Epidermal melanocyte (primary cell): ENCODE data around the gene NAT10.

Experiments used
- DNase-seq: peaks from one replicate; pipeline ENCODE4 v3.0.0; 2011; ENCODE audit warnings: low spot score; ENCODE audit not compliant: insufficient read length

The NAT10 gene

GRCh38 chr11:34188181-34188580, 82.8 kb downstream of the NAT10 start:
- no peak for DNase-seq

DNA sequence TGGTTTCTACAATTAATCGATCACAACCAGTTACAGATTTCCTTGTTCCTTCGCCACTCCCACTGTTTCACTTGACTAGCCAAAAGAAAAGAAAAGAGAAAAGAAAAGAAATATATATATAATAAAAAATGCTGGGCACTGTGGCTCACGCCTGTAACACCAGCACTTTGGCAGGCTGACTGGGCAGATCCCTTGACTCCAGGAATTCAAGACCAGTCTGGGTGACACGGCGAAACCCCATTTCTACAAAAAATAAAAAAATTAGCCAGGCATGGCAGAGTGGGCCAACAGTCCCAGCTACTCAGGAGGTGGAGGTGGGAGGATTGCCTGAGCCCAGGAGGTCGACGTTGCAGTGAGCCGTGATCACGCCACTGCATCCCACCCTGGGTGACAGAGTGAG, 83.8 kb downstream of the NAT10 start:
- DNase-seq, result no peak

DNA sequence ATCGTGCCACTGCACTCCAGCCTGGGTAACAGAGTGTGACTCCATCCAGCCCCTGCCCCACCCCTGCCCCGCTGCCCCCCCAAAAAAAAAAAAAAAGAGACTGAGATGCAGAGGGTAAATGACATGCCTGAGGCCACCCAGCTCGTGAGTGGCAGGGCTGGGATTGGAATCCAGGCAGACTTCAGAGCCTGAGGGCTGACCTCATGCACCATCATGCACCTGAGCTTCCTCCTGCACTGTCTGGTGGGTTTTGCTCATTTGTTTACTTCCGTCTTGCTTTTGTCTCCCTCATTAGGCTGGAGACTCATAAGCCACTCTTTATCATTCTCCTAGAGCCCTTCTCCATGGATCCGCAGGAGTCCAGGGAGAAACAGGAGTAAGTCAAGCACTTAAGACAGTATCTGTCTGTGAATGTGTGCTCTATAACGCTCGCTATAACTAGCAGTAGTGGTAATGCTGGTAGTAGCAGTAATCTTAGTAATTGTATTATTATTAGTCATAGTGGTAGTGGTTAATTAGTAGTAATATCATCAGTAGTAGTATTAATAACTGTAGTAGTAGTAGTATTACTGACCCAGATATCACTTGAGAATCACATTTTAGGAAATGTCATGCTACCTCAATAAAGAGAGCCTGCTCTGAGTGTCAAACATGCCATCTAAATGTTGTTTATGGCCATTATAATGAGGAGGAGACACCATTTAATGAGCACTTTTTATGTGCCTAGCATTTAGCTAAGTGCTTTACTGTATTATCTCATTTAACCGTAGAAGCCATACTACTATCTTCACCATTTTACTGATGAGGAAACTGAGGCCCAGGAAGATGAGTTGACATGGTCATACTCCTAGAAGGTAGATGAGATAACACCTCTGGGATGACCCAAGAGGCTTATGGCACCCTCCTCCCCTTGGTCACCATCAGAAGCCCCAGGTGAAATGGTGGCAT, 85.0 kb downstream of the NAT10 start:
- DNase-seq, result no peak

GRCh38 chr11:34191578-34191977, 86.1 kb downstream of the NAT10 start:
- DNase-seq, result no peak

DNA sequence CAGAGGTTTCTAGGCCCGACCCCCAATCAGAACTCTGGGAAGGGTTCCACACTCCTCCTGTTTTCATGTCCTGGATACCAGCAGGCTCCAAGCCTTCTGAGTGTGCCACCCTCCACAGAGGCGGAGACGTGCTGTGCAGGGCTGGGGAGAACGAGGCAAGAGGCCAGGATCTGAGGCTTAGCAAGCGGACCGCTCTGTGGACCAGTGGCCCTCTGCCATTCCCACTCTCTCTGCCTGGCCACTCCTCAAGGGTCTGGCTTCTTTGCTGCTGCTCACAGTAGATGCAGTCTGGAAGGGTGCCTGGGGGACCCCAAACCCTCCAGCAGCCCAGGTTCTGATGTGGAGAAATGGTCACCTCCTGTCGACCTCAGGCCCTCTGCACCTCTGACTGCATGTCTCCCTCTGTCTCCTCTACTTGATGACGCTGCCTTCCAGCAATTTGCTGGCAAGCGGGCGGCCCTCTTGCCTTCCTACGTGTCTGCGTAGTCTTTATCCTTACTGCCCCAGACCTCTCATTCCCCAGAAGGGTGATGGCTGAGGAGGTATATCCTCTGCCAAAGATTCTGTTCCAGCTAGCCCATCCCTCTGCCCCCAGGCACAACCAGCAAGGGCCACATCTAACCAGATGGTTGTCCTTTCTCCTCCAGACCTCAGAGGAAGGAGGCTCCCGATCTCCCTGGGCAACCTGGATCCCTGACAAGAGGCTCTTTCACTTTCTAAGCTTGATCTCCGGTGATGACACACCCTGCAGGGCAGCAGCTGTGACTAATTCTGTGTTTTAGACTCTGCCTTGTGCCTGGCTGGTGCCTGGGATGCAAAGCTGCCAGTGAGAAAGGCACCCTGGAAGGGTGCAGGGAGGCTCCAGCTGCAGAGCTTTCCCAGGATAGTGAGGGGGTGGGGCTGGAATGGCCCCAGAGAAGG, 87.3 kb downstream of the NAT10 start:
- DNase-seq, result peak; percentile 96

- no peak for DNase-seq
These were observed 89.3 kb downstream of the NAT10 start for GRCh38 chr11:34194576-34195335.
